ENCODE results near the gene RASAL2. TPM values are rescaled to one million over a fixed set of nuclear protein-coding genes. Genes with fewer than 3 reads are reported as not detected.

RASAL2 gene
- total and polyA plus RNA-seq, 10 donors: 0.42 to 24.4 (median 14.6) TPM

DNA sequence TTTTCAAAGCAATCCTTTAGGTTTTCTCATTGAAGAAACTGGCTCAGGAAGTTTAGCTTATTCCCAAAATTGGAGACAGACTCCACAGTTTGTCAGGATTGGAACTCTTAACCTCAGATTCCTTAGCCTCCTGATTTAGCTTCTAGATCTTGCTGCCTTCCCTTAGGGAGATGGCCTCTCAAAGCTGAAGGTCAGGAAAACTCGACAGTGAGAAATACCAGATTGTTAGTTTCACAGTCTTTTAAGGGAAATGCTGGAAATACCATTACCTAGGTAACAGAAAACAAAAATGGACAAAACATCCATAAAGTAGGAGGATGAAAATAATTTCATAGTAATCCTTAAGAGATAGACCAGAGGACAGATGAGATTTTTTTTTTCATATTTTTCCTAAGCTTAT is 7.8 kb downstream of the RASAL2 start:
- no peak for TF ChIP-seq POLR2A (IDR thresholded peaks at IDR 0.05)
- Histone ChIP-seq H3K4me3 (no peak overlapping the region), H3K9me3 (no peaks in the 10 kb centered on the region), H3K36me3 (no peaks in the 10 kb centered on the region), H3K27ac (no peak overlapping the region), H3K27me3 (replicated peaks in 1 of 7) (no peaks in the 10 kb centered on the region), H3K4me1 (peaks cover 0 to 33% (median 6%) of the 10 kb centered on the region in 6 donors)
- DNase-seq: no peak
- intact Hi-C loops (cut with DNase I; ENCODE audit: low total_unique reads): no loop called here
- 45 to 74% (median 65%) methylated on average over 1 of the region's 1 CpG for WGBS, 5 donors

DNA sequence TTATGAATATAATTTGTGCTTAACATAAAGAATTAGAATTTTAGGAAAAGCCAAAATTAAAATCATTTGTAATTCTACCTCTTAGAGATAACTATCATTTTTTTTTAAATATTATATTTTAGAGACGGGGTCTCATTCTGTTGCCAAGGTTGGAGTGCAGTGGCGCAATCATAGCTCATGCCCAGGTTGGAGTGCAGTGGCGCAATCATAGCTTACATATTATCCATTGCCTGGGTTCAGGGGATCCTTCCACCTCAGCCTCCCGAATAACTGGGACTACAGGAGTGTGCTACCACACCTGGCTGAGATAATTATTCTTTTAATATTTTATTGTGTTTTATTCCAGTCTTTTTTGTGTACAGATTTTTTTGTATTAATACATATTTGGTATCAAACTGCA is 8.3 kb downstream of the RASAL2 start:
- Histone ChIP-seq H3K4me3 (no peak overlapping the region), H3K4me1 (peaks cover 0 to 29% (median 3%) of the 10 kb centered on the region in 6 donors), H3K36me3 (no peaks in the 10 kb centered on the region), H3K27me3 (replicated peaks in 1 of 7) (no peaks in the 10 kb centered on the region), H3K9me3 (no peaks in the 10 kb centered on the region), H3K27ac (no peak overlapping the region)
- intact Hi-C loops (cut with DNase I; ENCODE audit: low total_unique reads): no loop called here
- WGBS, 5 donors: 84 to 95% (median 85%) methylated on average over 4 of the region's 4 CpGs
- no peak for DNase-seq
- TF ChIP-seq POLR2A (IDR thresholded peaks at IDR 0.05) (no peak), POLR2AphosphoS5 (IDR thresholded peaks at IDR 0.05) (no peak)
- TF ChIP-seq, protein P1, sequence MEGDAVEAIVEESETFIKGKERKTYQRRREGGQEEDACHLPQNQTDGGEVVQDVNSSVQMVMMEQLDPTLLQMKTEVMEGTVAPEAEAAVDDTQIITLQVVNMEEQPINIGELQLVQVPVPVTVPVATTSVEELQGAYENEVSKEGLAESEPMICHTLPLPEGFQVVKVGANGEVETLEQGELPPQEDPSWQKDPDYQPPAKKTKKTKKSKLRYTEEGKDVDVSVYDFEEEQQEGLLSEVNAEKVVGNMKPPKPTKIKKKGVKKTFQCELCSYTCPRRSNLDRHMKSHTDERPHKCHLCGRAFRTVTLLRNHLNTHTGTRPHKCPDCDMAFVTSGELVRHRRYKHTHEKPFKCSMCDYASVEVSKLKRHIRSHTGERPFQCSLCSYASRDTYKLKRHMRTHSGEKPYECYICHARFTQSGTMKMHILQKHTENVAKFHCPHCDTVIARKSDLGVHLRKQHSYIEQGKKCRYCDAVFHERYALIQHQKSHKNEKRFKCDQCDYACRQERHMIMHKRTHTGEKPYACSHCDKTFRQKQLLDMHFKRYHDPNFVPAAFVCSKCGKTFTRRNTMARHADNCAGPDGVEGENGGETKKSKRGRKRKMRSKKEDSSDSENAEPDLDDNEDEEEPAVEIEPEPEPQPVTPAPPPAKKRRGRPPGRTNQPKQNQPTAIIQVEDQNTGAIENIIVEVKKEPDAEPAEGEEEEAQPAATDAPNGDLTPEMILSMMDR (IDR thresholded peaks at IDR 0.05 in 8 of 11, conservative IDR thresholded peaks at IDR 0.05 in 3 of 11): no peak

DNA sequence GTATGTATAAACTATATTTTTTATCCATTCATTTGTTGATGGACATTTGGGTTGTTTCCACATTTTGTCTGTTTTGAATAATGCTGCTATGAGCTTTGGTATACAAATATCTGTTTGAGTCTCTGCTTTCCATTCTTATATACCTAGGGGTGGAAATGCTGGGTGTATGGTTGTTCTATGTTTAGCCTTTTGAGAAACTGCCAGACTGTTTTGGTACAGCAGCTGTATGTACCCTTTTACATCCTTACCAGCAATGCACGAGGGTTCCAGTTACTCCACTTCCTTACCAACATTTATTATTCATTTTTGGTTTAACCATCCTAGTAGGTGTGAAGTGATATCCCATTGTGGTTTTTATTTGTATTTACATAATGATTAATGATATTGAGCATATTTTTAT is 13.9 kb downstream of the RASAL2 start:
- 44 to 68% (median 53%) methylated on average over 1 of the region's 1 CpG for WGBS, 5 donors
- no peaks in the 10 kb centered on the region for H3K4me1 ChIP-seq
- no peaks in the 10 kb centered on the region for H3K9me3 ChIP-seq
- H3K36me3 ChIP-seq: no peaks in the 10 kb centered on the region
- no peak overlapping the region for H3K4me3 ChIP-seq
- intact Hi-C loops (cut with DNase I; ENCODE audit: low total_unique reads): no loop called here
- DNase-seq: no peak
- H3K27ac ChIP-seq: no peak overlapping the region
- TF ChIP-seq, protein P1 (IDR thresholded peaks at IDR 0.05 in 8 of 11, conservative IDR thresholded peaks at IDR 0.05 in 3 of 11): no peak
- no peaks in the 10 kb centered on the region for H3K27me3 ChIP-seq (replicated peaks in 1 of 7)

DNA sequence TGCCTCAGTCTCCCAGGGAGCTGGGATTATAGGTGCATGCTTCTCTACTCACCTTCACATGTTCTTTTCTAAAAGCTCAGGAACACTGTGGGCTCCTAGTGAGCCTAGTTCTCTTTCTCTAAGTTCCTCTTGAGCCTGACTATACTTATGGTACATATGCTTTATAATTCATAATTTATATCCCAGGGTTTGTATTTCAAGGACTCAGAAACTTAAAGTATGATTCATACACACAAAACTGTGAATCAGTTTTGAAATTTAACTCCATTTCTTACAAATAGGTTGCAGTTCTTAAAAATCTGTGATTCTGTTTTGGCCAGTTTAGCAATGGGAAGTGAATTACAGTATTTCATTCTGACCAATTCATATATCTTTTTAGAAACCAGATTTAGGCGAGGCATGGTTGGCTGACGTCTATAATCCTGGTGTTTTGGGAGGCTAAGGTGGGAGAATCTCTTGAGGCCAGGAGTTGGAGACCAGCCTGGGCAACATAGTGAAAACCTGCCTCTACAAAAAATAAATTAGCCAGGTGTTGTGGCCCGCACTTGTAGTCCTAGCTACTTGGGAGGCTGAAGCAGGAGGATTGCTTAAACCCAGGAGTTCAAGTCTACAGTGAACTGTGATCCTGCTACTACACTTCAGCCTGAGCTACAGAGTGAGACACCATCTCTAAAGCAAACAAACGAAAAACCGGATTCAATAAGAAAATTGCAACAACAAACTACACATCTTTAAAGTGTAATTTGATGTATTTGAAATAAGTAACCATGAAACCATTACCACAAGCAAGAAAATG is 15.6 kb downstream of the RASAL2 start:
- Histone ChIP-seq H3K36me3 (no peaks in the 10 kb centered on the region), H3K9me3 (no peaks in the 10 kb centered on the region), H3K4me3 (no peak overlapping the region), H3K27ac (no peak overlapping the region), H3K4me1 (no peaks in the 10 kb centered on the region), H3K27me3 (replicated peaks in 1 of 7) (no peaks in the 10 kb centered on the region)
- DNase-seq: no peak
- TF ChIP-seq POLR2AphosphoS5 (IDR thresholded peaks at IDR 0.05) (no peak), POLR2A (IDR thresholded peaks at IDR 0.05) (no peak)
- TF ChIP-seq, protein P1 (IDR thresholded peaks at IDR 0.05 in 8 of 11, conservative IDR thresholded peaks at IDR 0.05 in 3 of 11): no peak
- intact Hi-C loops (cut with DNase I; ENCODE audit: low total_unique reads): no loop called here
- 76 to 89% (median 83%) methylated on average over 5 of the region's 5 CpGs for WGBS, 5 donors

All from spleen (tissue), 11 donors.